ENCODE data around the gene BCAS3. TPM values are rescaled to one million over a fixed set of nuclear protein-coding genes. Genes with fewer than 3 reads are reported as not detected.

Gene BCAS3
- total RNA-seq, 1 experiment from 2014 or later: 26.3 TPM

DNA sequence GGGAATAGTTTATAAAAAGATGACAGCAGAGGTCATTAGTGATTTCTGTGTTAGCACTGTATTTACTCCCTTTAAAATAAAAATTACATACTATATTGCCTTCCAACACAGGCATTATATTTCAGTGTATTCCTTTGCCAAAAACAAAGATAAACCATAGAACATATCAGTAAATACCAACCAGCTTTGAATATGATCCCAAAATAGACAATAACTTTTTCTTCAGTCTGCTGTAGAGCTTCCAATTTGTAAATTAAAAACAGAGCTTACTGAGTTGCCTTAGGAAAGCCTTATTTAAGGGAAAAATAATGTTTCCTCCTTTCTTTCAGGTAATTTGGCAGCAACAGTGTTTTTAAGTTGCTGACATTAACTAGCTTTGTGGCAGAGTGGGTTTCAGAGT is 369.9 kb downstream of the BCAS3 start (continued):
- TF ChIP-seq, protein P1, sequence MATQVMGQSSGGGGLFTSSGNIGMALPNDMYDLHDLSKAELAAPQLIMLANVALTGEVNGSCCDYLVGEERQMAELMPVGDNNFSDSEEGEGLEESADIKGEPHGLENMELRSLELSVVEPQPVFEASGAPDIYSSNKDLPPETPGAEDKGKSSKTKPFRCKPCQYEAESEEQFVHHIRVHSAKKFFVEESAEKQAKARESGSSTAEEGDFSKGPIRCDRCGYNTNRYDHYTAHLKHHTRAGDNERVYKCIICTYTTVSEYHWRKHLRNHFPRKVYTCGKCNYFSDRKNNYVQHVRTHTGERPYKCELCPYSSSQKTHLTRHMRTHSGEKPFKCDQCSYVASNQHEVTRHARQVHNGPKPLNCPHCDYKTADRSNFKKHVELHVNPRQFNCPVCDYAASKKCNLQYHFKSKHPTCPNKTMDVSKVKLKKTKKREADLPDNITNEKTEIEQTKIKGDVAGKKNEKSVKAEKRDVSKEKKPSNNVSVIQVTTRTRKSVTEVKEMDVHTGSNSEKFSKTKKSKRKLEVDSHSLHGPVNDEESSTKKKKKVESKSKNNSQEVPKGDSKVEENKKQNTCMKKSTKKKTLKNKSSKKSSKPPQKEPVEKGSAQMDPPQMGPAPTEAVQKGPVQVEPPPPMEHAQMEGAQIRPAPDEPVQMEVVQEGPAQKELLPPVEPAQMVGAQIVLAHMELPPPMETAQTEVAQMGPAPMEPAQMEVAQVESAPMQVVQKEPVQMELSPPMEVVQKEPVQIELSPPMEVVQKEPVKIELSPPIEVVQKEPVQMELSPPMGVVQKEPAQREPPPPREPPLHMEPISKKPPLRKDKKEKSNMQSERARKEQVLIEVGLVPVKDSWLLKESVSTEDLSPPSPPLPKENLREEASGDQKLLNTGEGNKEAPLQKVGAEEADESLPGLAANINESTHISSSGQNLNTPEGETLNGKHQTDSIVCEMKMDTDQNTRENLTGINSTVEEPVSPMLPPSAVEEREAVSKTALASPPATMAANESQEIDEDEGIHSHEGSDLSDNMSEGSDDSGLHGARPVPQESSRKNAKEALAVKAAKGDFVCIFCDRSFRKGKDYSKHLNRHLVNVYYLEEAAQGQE (IDR thresholded peaks at IDR 0.05; ENCODE audit: low read depth): no peak
- TF ChIP-seq ZFX (IDR thresholded peaks at IDR 0.05): no peak
- TF ChIP-seq FOSL1 (IDR thresholded peaks at IDR 0.05; ENCODE audit: low read depth): no peak
- no peak for TF ChIP-seq SIN3A (IDR thresholded peaks at IDR 0.05; ENCODE audit: low read depth)
- no peak for TF ChIP-seq RAD21 (IDR thresholded peaks at IDR 0.05; ENCODE audit: low read depth)

DNA sequence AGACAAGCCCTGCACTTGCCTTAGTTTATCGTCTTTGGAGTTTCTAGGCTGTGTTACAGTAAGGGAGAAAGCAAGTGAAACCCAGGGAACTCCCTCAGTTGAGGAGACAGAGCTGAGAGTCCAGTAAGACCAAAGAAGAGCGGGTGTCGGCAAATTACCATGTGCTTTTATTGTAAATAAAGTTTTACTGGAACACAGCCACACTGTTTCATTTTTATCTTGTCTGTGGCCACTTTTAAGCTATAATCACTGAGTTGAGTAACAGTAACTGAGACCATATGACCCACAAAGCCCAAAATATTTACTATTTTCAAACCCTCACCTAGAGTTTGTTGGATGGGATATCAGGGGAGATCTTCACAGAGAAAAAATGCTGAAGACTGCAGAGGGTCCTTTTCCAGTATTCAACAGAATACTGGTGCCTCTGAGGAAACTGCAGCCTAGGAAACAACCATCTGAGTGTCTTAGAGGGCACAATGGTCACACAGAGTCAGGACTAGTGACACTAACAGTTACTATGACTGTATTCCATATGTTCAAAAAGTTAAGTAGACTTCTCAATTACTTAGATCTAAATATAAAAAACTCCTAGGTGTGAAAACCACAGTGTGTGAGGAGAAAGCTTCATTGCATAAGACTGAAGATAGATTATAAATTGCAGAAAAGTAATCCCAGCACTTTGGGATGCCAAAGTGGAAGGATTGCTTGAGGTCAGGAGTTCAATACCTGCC is 370.9 kb downstream of the BCAS3 start:
- ChIA-PET POLR2A (no interaction called here), RAD21 (ENCODE audit: low non-redundant PET in 1 of 2, low total read pairs in 2 of 2, uncharacterized antibody in 2 of 2, unreplicated experiment in 2 of 2) (no interaction called here), CTCF (no interaction called here)
- Histone ChIP-seq H3K27me3 (ENCODE audit: insufficient read depth, low read length) (no peaks in the 10 kb centered on the region), H3K4me3 (replicated peaks in 1 of 2; ENCODE audit: low read depth in 1 of 2, low read length in 2 of 2) (no peak overlapping the region), H3K27ac (ENCODE audit: low read depth, low read length) (no peak overlapping the region), H3K4me1 (ENCODE audit: control insufficient read depth in 1 of 2, insufficient read depth in 2 of 2, low read length in 2 of 2) (no peaks in the 10 kb centered on the region), H4K20me1 (ENCODE audit: insufficient read depth) (no peaks in the 10 kb centered on the region), H3K36me3 (ENCODE audit: control insufficient read depth in 1 of 2, insufficient read depth in 2 of 2, low read length in 2 of 2) (no peaks in the 10 kb centered on the region), H3K9me3 (ENCODE audit: control insufficient read depth in 1 of 2, insufficient read depth in 1 of 2, low read depth in 1 of 2, low read length in 2 of 2) (no peaks in the 10 kb centered on the region), H3K9ac (ENCODE audit: low read length) (no peak overlapping the region), H3K79me2 (ENCODE audit: insufficient read depth, low read length) (no peaks in the 10 kb centered on the region), H3K4me2 (ENCODE audit: low read length) (no peak overlapping the region), H3K9me2 (ENCODE audit: insufficient read depth) (no peaks in the 10 kb centered on the region), H2AFZ (ENCODE audit: low read depth, low read length, poor library complexity, severe bottlenecking) (no peak overlapping the region)
- ATAC-seq (no peak), DNase-seq (ENCODE audit: low read depth, low spot score) (no peak)
- intact Hi-C loops (cut with micrococcal nuclease): no loop called here
- TF ChIP-seq YY1 (IDR thresholded peaks at IDR 0.05; ENCODE audit: extremely low read depth, insufficient replicate concordance, low read depth, low read length) (no peak), EZH2phosphoT487 (IDR thresholded peaks at IDR 0.05; ENCODE audit: borderline replicate concordance) (no peak), POLR2A (IDR thresholded peaks at IDR 0.05; ENCODE audit: borderline replicate concordance, extremely low read depth, insufficient read depth, insufficient read length) (no peak), POLR2AphosphoS5 (IDR thresholded peaks at IDR 0.05; ENCODE audit: low read depth, low read length) (no peak), SRF (IDR thresholded peaks at IDR 0.05; ENCODE audit: low read depth) (no peak), FOSL1 (IDR thresholded peaks at IDR 0.05; ENCODE audit: low read depth) (no peak), CBX3 (IDR thresholded peaks at IDR 0.05; ENCODE audit: low read depth) (no peak), RAD21 (IDR thresholded peaks at IDR 0.05; ENCODE audit: low read depth) (no peak), JUND (IDR thresholded peaks at IDR 0.05) (no peak), SP1 (IDR thresholded peaks at IDR 0.05; ENCODE audit: low read depth) (no peak)
- TF ChIP-seq, protein P2, sequence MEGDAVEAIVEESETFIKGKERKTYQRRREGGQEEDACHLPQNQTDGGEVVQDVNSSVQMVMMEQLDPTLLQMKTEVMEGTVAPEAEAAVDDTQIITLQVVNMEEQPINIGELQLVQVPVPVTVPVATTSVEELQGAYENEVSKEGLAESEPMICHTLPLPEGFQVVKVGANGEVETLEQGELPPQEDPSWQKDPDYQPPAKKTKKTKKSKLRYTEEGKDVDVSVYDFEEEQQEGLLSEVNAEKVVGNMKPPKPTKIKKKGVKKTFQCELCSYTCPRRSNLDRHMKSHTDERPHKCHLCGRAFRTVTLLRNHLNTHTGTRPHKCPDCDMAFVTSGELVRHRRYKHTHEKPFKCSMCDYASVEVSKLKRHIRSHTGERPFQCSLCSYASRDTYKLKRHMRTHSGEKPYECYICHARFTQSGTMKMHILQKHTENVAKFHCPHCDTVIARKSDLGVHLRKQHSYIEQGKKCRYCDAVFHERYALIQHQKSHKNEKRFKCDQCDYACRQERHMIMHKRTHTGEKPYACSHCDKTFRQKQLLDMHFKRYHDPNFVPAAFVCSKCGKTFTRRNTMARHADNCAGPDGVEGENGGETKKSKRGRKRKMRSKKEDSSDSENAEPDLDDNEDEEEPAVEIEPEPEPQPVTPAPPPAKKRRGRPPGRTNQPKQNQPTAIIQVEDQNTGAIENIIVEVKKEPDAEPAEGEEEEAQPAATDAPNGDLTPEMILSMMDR (IDR thresholded peaks at IDR 0.05 in 2 of 3, conservative IDR thresholded peaks at IDR 0.05 in 1 of 3; ENCODE audit: borderline replicate concordance in 1 of 3, insufficient read depth in 1 of 3, low read depth in 2 of 3, low read length in 2 of 3): no peak
- TF ChIP-seq, protein P3, sequence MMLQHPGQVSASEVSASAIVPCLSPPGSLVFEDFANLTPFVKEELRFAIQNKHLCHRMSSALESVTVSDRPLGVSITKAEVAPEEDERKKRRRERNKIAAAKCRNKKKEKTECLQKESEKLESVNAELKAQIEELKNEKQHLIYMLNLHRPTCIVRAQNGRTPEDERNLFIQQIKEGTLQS (IDR thresholded peaks at IDR 0.05): no peak
- no TSS peak for BruUV-seq (replicated peaks)

Measured in HCT116 (cell line).